Spleen (tissue), 7 donors: Measurements from ENCODE around the gene ANKRD13B.

Source experiments
- POLR2A ChIP-seq, 3 donors: fragments of 450-650 bp; IDR thresholded peaks; one replicate each; pipeline ENCODE4 v1.5.1; 2017; ENCODE audit warnings: antibody characterized with exemption in 3 of 3, mild to moderate bottlenecking in 1 of 3
- POLR2AphosphoS5 ChIP-seq, 3 donors: sonication (generic); formaldehyde crosslinking; IDR thresholded peaks; one replicate each; pipeline ENCODE4 v1.5.1; 2017; ENCODE audit warnings: antibody characterized with exemption in 3 of 3
- TF ChIP-seq, protein P1 (sequence below), 11 experiments: fragments of 200-600 bp in 7 of 11; fragments of 450-650 bp in 4 of 11; sonication (generic) in 4 of 11; IDR thresholded peaks in 8 of 11; conservative IDR thresholded peaks in 3 of 11; 1 replicate in 7 of 11; 2 replicates in 4 of 11; pipeline versions ENCODE4 v1.4.0 to v1.8.0; 2016 to 2021; ENCODE audit warnings: antibody characterized with exemption in 11 of 11, inconsistent platforms in 4 of 11, mild to moderate bottlenecking in 1 of 11
- donor health status: DM: no; HTN: no; CAD: no; lungs with moderate emphysema.
- donor health status: DM: no; HTN: no; CAD: no.
- donor health status: DM: no; HTN: no; CAD: no.

GRCh38 chr17:29587591-29587990, 5.3 kb upstream of the ANKRD13B start:
- TF ChIP-seq, protein P1, sequence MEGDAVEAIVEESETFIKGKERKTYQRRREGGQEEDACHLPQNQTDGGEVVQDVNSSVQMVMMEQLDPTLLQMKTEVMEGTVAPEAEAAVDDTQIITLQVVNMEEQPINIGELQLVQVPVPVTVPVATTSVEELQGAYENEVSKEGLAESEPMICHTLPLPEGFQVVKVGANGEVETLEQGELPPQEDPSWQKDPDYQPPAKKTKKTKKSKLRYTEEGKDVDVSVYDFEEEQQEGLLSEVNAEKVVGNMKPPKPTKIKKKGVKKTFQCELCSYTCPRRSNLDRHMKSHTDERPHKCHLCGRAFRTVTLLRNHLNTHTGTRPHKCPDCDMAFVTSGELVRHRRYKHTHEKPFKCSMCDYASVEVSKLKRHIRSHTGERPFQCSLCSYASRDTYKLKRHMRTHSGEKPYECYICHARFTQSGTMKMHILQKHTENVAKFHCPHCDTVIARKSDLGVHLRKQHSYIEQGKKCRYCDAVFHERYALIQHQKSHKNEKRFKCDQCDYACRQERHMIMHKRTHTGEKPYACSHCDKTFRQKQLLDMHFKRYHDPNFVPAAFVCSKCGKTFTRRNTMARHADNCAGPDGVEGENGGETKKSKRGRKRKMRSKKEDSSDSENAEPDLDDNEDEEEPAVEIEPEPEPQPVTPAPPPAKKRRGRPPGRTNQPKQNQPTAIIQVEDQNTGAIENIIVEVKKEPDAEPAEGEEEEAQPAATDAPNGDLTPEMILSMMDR (IDR thresholded peaks at IDR 0.05 in 8 of 11, conservative IDR thresholded peaks at IDR 0.05 in 3 of 11): no peak
- TF ChIP-seq POLR2A (IDR thresholded peaks at IDR 0.05): no peak
- TF ChIP-seq POLR2AphosphoS5 (IDR thresholded peaks at IDR 0.05): no peak
